DOHH2 (cell line): Measurements from ENCODE around the gene GLI3.

Source experiments
- H3F3A ChIP-seq: fragments of 200-600 bp; sonication (generic), shearing (Covaris generic); 2 replicates; pipeline ENCODE4 v1.6.0; 2016; ENCODE audit warnings: antibody characterized with exemption, mild to moderate bottlenecking; ENCODE audit not compliant: control insufficient read depth, insufficient read depth
- H3K27ac ChIP-seq: fragments of 200-600 bp; sonication (generic); 2 replicates; pipeline ENCODE4 v1.5.1; 2014; ENCODE audit warnings: low read depth, mild to moderate bottlenecking, low read length, moderate library complexity
- H3K27me3 ChIP-seq: fragments of 200-600 bp; sonication (generic); 2 replicates; pipeline ENCODE4 v1.6.1; 2014; ENCODE audit warnings: mild to moderate bottlenecking, low read length, mixed read lengths; ENCODE audit not compliant: control insufficient read depth
- H3K36me3 ChIP-seq: fragments of 200-600 bp; sonication (generic); 2 replicates; pipeline ENCODE4 v1.6.1; 2014; ENCODE audit warnings: mild to moderate bottlenecking, low read length, moderate library complexity, mixed read lengths; ENCODE audit not compliant: control insufficient read depth
- H3K4me1 ChIP-seq: fragments of 200-600 bp; sonication (generic); 2 replicates; pipeline ENCODE4 v1.6.1; 2014; ENCODE audit warnings: mild to moderate bottlenecking, low read length, mixed read lengths; ENCODE audit not compliant: control insufficient read depth
- H3K4me2 ChIP-seq: fragments of 200-600 bp; sonication (generic); 2 replicates; pipeline ENCODE4 v1.6.0; 2014; ENCODE audit warnings: mild to moderate bottlenecking, low read length, moderate library complexity
- H3K4me3 ChIP-seq: fragments of 200-600 bp; sonication (generic); 2 replicates; pipeline ENCODE4 v1.5.1; 2014; ENCODE audit warnings: mild to moderate bottlenecking, low read length, mixed read lengths
- H3K79me2 ChIP-seq: fragments of 200-600 bp; sonication (generic); 2 replicates; pipeline ENCODE4 v1.6.1; 2014; ENCODE audit warnings: mild to moderate bottlenecking, low read length, mixed read lengths; ENCODE audit not compliant: control insufficient read depth
- H3K9me2 ChIP-seq: fragments of 200-600 bp; sonication (generic); replicated peaks from 2 replicates; pipeline ENCODE4 v1.6.1; 2014; ENCODE audit warnings: mild to moderate bottlenecking, low read length, mixed read lengths; ENCODE audit not compliant: control insufficient read depth
- H3K9me3 ChIP-seq: fragments of 200-600 bp; sonication (generic); 2 replicates; pipeline ENCODE4 v1.6.1; 2014; ENCODE audit warnings: antibody characterized with exemption, low read length, mixed read lengths; ENCODE audit not compliant: control insufficient read depth, insufficient read depth
- H4K20me1 ChIP-seq: fragments of 200-600 bp; sonication (generic); 2 replicates; pipeline ENCODE4 v1.6.0; 2014; ENCODE audit warnings: low read depth, mild to moderate bottlenecking, antibody characterized with exemption, low read length, moderate library complexity; ENCODE audit not compliant: control insufficient read depth, insufficient read depth
- CTCF ChIP-seq: fragments of 200-600 bp; sonication (generic); IDR thresholded peaks from one replicate; pipeline ENCODE4 v1.5.1; 2014; ENCODE audit warnings: antibody characterized with exemption, mild to moderate bottlenecking, low read depth, low read length; ENCODE audit not compliant: poor library complexity, severe bottlenecking
- EZH2phosphoT487 ChIP-seq: fragments of 200-600 bp; sonication (generic); IDR thresholded peaks from 2 replicates; pipeline ENCODE4 v1.6.1; 2017; ENCODE audit warnings: borderline replicate concordance, mild to moderate bottlenecking, antibody characterized with exemption, low read length, moderate library complexity, mixed read lengths

GLI3 gene

GRCh38 chr7:42222125-42222524 lies 14.9 kb downstream of the GLI3 start:
- Histone ChIP-seq H3K79me2 (no peaks in the 10 kb centered on the region), H3K9me2 (no peaks in the 10 kb centered on the region), H3K27me3 (no peaks in the 10 kb centered on the region), H3K36me3 (no peaks in the 10 kb centered on the region), H3K9me3 (no peaks in the 10 kb centered on the region), H3F3A (no peaks in the 10 kb centered on the region), H4K20me1 (no peaks in the 10 kb centered on the region), H3K4me3 (no peak overlapping the region), H3K27ac (no peak overlapping the region), H3K4me1 (no peaks in the 10 kb centered on the region), H3K4me2 (no peak overlapping the region)
- TF ChIP-seq CTCF (no peak), EZH2phosphoT487 (no peak)

- TF ChIP-seq CTCF, result no peak
- TF ChIP-seq EZH2phosphoT487, result no peak
- Histone ChIP-seq H4K20me1 (no peaks in the 10 kb centered on the region), H3K4me3 (no peak overlapping the region), H3K9me3 (no peaks in the 10 kb centered on the region), H3K27me3 (no peaks in the 10 kb centered on the region), H3K4me1 (no peaks in the 10 kb centered on the region), H3K36me3 (no peaks in the 10 kb centered on the region), H3K4me2 (no peak overlapping the region), H3K27ac (no peak overlapping the region), H3K9me2 (no peaks in the 10 kb centered on the region), H3F3A (no peaks in the 10 kb centered on the region), H3K79me2 (no peaks in the 10 kb centered on the region)
These were observed 15.7 kb downstream of the GLI3 start for GRCh38 chr7:42221304-42221703.

GRCh38 chr7:42219447-42219846 lies 17.6 kb downstream of the GLI3 start:
- Histone ChIP-seq H3F3A (no peaks in the 10 kb centered on the region), H3K9me2 (no peaks in the 10 kb centered on the region), H4K20me1 (no peaks in the 10 kb centered on the region), H3K27ac (no peak overlapping the region), H3K79me2 (no peaks in the 10 kb centered on the region), H3K27me3 (no peaks in the 10 kb centered on the region), H3K4me3 (no peak overlapping the region), H3K36me3 (no peaks in the 10 kb centered on the region), H3K4me1 (no peaks in the 10 kb centered on the region), H3K9me3 (no peaks in the 10 kb centered on the region), H3K4me2 (no peak overlapping the region)
- TF ChIP-seq EZH2phosphoT487, result no peak
- no peak for TF ChIP-seq CTCF

GRCh38 chr7:42218248-42218647 lies 18.8 kb downstream of the GLI3 start:
- TF ChIP-seq EZH2phosphoT487 (no peak), CTCF (no peak)
- no peaks in the 10 kb centered on the region for H3K9me2 ChIP-seq
- no peak overlapping the region for H3K4me3 ChIP-seq
- H3K4me1 ChIP-seq, result no peaks in the 10 kb centered on the region
- no peaks in the 10 kb centered on the region for H3K36me3 ChIP-seq
- no peaks in the 10 kb centered on the region for H3K79me2 ChIP-seq
- no peaks in the 10 kb centered on the region for H3K9me3 ChIP-seq
- H3F3A ChIP-seq, result no peaks in the 10 kb centered on the region
- H3K4me2 ChIP-seq, result no peak overlapping the region
- no peak overlapping the region for H3K27ac ChIP-seq
- H4K20me1 ChIP-seq, result no peaks in the 10 kb centered on the region
- H3K27me3 ChIP-seq, result no peaks in the 10 kb centered on the region
